CD14-positive monocyte (primary cell): Measurements from ENCODE around the gene NDRG3. TPM values are rescaled to one million over a fixed set of nuclear protein-coding genes. Genes with fewer than 3 reads are reported as not detected.

Experiments
- DNase-seq, 3 donors: peaks; one replicate each; pipeline ENCODE4 v3.0.0-alpha.2; 2011 to 2022
- H2AFZ ChIP-seq: 2 replicates; pipeline ENCODE4 v1.6.0; 2012; ENCODE audit warnings: mild to moderate bottlenecking, low read depth, low read length, inconsistent platforms; ENCODE audit not compliant: insufficient read depth, poor library complexity, severe bottlenecking
- H3K27ac ChIP-seq, 2 donors: 1 replicate in 1 of 2; 2 replicates in 1 of 2; pipeline ENCODE4 v1.5.1; 2012 to 2013; ENCODE audit warnings: low read length in 2 of 2, control low read depth in 1 of 2, inconsistent platforms in 1 of 2, low read depth in 1 of 2, mild to moderate bottlenecking in 1 of 2
- H3K27me3 ChIP-seq, 2 donors: one replicate each; pipeline versions ENCODE4 v1.6.0 to v1.6.1; 2011 to 2013; ENCODE audit warnings: low read length in 2 of 2; ENCODE audit not compliant: control insufficient read depth in 2 of 2, insufficient read depth in 2 of 2
- H3K36me3 ChIP-seq, 2 donors: replicated peaks in 1 of 2; 1 replicate in 1 of 2; 2 replicates in 1 of 2; pipeline versions ENCODE4 v1.5.1 to v1.6.1; 2012 to 2013; ENCODE audit warnings: low read length in 2 of 2, control low read depth in 1 of 2, inconsistent platforms in 1 of 2, mild to moderate bottlenecking in 1 of 2; ENCODE audit not compliant: insufficient read depth in 2 of 2, control insufficient read depth in 1 of 2
- H3K4me1 ChIP-seq, 2 donors: 1 replicate in 1 of 2; 2 replicates in 1 of 2; pipeline versions ENCODE4 v1.5.1 to v1.6.1; 2012 to 2013; ENCODE audit warnings: low read length in 2 of 2, control low read depth in 1 of 2, inconsistent platforms in 1 of 2, mild to moderate bottlenecking in 1 of 2, moderate library complexity in 1 of 2; ENCODE audit not compliant: insufficient read depth in 2 of 2, control insufficient read depth in 1 of 2
- H3K4me2 ChIP-seq: replicated peaks from 2 replicates; pipeline ENCODE3; 2012; ENCODE audit warnings: low read length, moderate library complexity, mild to moderate bottlenecking; ENCODE audit not compliant: poor library complexity, severe bottlenecking; ENCODE audit errors: extremely low read depth
- H3K4me3 ChIP-seq, 3 experiments: fragments of 200-600 bp in 1 of 3; sonication (generic) in 1 of 3; replicated peaks in 1 of 3; 1 replicate in 2 of 3; 2 replicates in 1 of 3; pipeline ENCODE4 v1.5.1; 2011 to 2013; ENCODE audit warnings: low read length in 3 of 3, mild to moderate bottlenecking in 3 of 3, control low read depth in 2 of 3, low read depth in 2 of 3, inconsistent platforms in 1 of 3, moderate library complexity in 1 of 3
- H3K79me2 ChIP-seq: 2 replicates; pipeline ENCODE4 v1.6.0; 2012; ENCODE audit warnings: mild to moderate bottlenecking, control low read depth, inconsistent platforms, low read length, moderate library complexity; ENCODE audit not compliant: insufficient read depth
- H3K9ac ChIP-seq: 2 replicates; pipeline ENCODE4 v1.6.0; 2017; ENCODE audit warnings: low read length, mild to moderate bottlenecking; ENCODE audit not compliant: insufficient read depth, poor library complexity, severe bottlenecking
- H3K9me3 ChIP-seq, 2 donors: replicated peaks in 1 of 2; 1 replicate in 1 of 2; 2 replicates in 1 of 2; pipeline versions ENCODE4 v1.5.1 to v1.6.1; 2012 to 2013; ENCODE audit warnings: low read length in 2 of 2, control low read depth in 1 of 2; ENCODE audit not compliant: control insufficient read depth in 1 of 2, insufficient read depth in 1 of 2
- H4K20me1 ChIP-seq: 2 replicates; pipeline ENCODE4 v1.6.0; 2012; ENCODE audit warnings: mild to moderate bottlenecking, low read length, control low read depth, moderate library complexity; ENCODE audit not compliant: insufficient read depth
- H3K27ac Mint-ChIP-seq, 7 donors: one replicate each; pipeline ENCODE4 v1.8.0; 2020; ENCODE audit warnings: mild to moderate bottlenecking in 7 of 7, mixed read lengths in 7 of 7, moderate library complexity in 6 of 7, inconsistent platforms in 2 of 7
- H3K27me3 Mint-ChIP-seq, 3 donors: one replicate each; pipeline ENCODE4 v1.8.0; 2021 to 2022; ENCODE audit warnings: low read depth in 3 of 3, mild to moderate bottlenecking in 3 of 3, mixed read lengths in 3 of 3, moderate library complexity in 3 of 3, inconsistent platforms in 1 of 3
- H3K36me3 Mint-ChIP-seq, 2 donors: one replicate each; pipeline ENCODE4 v1.8.0; 2020; ENCODE audit warnings: mixed read lengths in 2 of 2, inconsistent platforms in 1 of 2, mild to moderate bottlenecking in 1 of 2
- H3K4me1 Mint-ChIP-seq: one replicate; pipeline ENCODE4 v1.8.0; 2020; ENCODE audit warnings: mild to moderate bottlenecking, mixed read lengths
- H3K4me3 Mint-ChIP-seq, 2 donors: one replicate each; pipeline ENCODE4 v1.8.0; 2020; ENCODE audit warnings: mild to moderate bottlenecking in 2 of 2, mixed read lengths in 2 of 2, moderate library complexity in 1 of 2
- H3K9me3 Mint-ChIP-seq, 7 donors: one replicate each; pipeline ENCODE4 v1.8.0; 2020 to 2022; ENCODE audit warnings: mixed read lengths in 7 of 7, mild to moderate bottlenecking in 6 of 7, moderate library complexity in 6 of 7, inconsistent platforms in 2 of 7
- CTCF ChIP-seq: fragments of 200-600 bp; IDR thresholded peaks from one replicate; pipeline ENCODE4 v1.8.0; 2022; ENCODE audit warnings: antibody characterized with exemption, mild to moderate bottlenecking
- WGBS: methylation state at CpG from one replicate; pipeline ENCODE4 v1.1.5; 2013; ENCODE audit warnings: missing lambda C conversion rate; ENCODE audit not compliant: insufficient coverage; 5-methylcytosine and 5-hydroxymethylcytosine counted together
- intact Hi-C, 2 donors: fragments of 100-400 bp; cut with micrococcal nuclease; formaldehyde crosslinking; loops; one replicate each; pipeline versions ENCODE4 v1.15.0 to v1.15.1; 2023
- polyA plus RNA-seq, 3 donors: library from polyadenylated mRNA; depleted of rRNA in 1 of 3; unstranded in 2 of 3; stranded (reverse) in 1 of 3; fragments of 300-500 nt in 2 of 3; fragments of >200 nt in 1 of 3; fragmentation: Illumina TruSeq in 2 of 3; gene quantifications; 1 replicate in 2 of 3; 2 replicates in 1 of 3; pipeline ENCODE4 v1.2.3, GENCODE V29; 2012 to 2021

The NDRG3 gene
- polyA plus RNA-seq, 3 donors = 16.0 to 23.2 (median 21.7) TPM

GRCh38 chr20:36672991-36673390 lies 72.9 kb downstream of the NDRG3 start:
- no peak for TF ChIP-seq CTCF
- peaks cover 0 to 9% of the 10 kb centered on the region in 2 donors for H3K9me3 ChIP-seq
- H3K27ac ChIP-seq = no peak overlapping the region

GRCh38 chr20:36670665-36671357 lies 75.1 kb downstream of the NDRG3 start:
- Histone ChIP-seq H3K27me3 (no peaks in the 10 kb centered on the region), H3K9me3 (no peaks in the 10 kb centered on the region), H2AFZ (no peak overlapping the region), H3K4me1 (no peaks in the 10 kb centered on the region), H3K9ac (no peak overlapping the region), H3K27ac (no peak overlapping the region), H3K4me3 (no peak overlapping the region), H3K4me2 (no peak overlapping the region), H3K36me3 (peaks cover 4 to 7% of the 10 kb centered on the region in 2 donors), H4K20me1 (no peaks in the 10 kb centered on the region), H3K79me2 (no peaks in the 10 kb centered on the region)
- no peak for DNase-seq
- intact Hi-C loops = no loop called here
- Mint-ChIP-seq H3K4me1 (peaks cover 4% of the 10 kb centered on the region), H3K27me3 (no peaks in the 10 kb centered on the region), H3K9me3 (no peaks in the 10 kb centered on the region), H3K4me3 (no peak overlapping the region), H3K27ac (no peak overlapping the region), H3K36me3 (peaks cover 14 to 16% of the 10 kb centered on the region in 2 donors)
- WGBS = 100% methylated on average over 2 of the region's 3 CpGs
- TF ChIP-seq CTCF = no peak

More at GRCh38 chr20:36672991-36673390, 72.9 kb downstream of the NDRG3 start:
- intact Hi-C loops = no loop called here
- no peak overlapping the region for H3K4me2 ChIP-seq
- no peak for DNase-seq
- H2AFZ ChIP-seq = no peak overlapping the region
- Mint-ChIP-seq H3K36me3 (peaks cover 16% of the 10 kb centered on the region in 2 donors), H3K4me3 (no peak overlapping the region), H3K27ac (no peak overlapping the region), H3K9me3 (peaks cover 0 to 8% (median 2%) of the 10 kb centered on the region in 7 donors), H3K27me3 (no peaks in the 10 kb centered on the region), H3K4me1 (no peaks in the 10 kb centered on the region)
- H3K9ac ChIP-seq = no peak overlapping the region
- H4K20me1 ChIP-seq = no peaks in the 10 kb centered on the region
- no peaks in the 10 kb centered on the region for H3K4me1 ChIP-seq
- H3K36me3 ChIP-seq = peaks cover 7 to 15% of the 10 kb centered on the region in 2 donors
- H3K4me3 ChIP-seq = no peak overlapping the region
- no peaks in the 10 kb centered on the region for H3K27me3 ChIP-seq
- WGBS = 94% methylated on average over 2 of the region's 4 CpGs
- H3K79me2 ChIP-seq = no peaks in the 10 kb centered on the region
